C1 segment of cervical spinal cord (tissue), 14 donors: ENCODE data around the gene NABP2.
"Not testable (repeated sequence)": the region's sequence is repeated elsewhere in the genome, so short reads cannot be mapped to it uniquely, and the experiment has no call there.

Experiments used
- DNase-seq, 14 donors: peaks; one replicate each; lab custom pipeline; 2025; lab: John Stamatoyannopoulos, UW

Gene NABP2

DNA sequence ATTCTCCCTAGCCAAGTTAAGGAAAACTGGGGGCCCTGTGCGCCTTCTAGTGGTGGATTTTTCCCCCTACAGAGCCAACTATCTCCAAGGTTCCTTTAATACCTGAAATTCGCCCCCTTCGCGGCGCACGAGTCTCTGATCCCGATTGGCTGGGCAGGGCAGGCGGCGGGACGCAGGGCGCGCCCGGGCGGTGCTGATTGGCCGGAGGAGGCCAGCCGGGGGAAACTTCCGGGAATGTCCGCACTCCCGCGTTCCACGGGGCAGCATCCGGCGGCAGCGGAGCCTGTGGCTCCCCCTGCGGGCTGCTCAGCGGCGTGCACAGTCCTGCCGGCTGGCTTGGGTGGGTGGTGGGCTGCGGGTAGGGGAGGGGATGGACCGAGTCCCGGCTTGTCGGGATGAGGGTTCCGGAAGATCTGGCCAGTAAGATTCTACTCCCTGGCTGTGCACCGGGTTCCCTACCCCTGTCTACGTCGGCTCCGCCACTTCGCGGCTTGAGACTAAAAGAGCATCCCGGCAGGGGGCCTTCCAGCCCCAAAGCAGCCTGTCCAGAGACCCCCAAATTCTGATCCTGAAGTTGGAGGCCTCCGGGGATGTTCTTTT lies at the start of gene NABP2:
NABP2 (plus strand) TSS at position 241 of the 600 bp plus-strand sequence. CDS start 515 bp downstream, outside the sequence.
- peak; percentile 73 to 98 (median 95) for DNase-seq

DNA sequence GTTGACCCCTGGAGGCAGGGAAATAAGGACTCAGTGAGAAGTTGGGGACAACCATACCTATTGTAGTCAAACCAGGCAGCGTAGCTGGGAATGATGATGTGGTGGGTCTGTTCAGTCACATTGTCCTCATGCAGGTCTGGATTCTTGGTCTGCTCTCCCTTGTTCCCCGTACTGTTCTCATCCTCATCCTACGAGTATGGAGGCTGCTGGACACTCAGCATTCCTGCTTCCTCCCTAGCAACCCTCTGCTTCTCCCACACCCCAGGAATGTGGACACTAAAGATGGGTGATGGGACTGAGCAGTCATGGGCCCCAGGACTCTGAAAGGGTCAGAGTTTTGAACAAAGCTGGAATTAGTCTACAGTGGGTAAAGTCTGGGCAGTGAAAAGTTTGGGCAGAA lies 45.8 kb upstream of the NABP2 start:
- no peak for DNase-seq

GRCh38 chr12:56186957-56187356 lies 37.2 kb upstream of the NABP2 start:
- DNase-seq = no peak

- DNase-seq = no peak
Observed at GRCh38 chr12:56188131-56188777, 35.9 kb upstream of the NABP2 start.

GRCh38 chr12:56188778-56189098 lies 35.4 kb upstream of the NABP2 start:
- peak in 5 of 14 donors; percentile 24 to 45 (median 42) for DNase-seq

DNA sequence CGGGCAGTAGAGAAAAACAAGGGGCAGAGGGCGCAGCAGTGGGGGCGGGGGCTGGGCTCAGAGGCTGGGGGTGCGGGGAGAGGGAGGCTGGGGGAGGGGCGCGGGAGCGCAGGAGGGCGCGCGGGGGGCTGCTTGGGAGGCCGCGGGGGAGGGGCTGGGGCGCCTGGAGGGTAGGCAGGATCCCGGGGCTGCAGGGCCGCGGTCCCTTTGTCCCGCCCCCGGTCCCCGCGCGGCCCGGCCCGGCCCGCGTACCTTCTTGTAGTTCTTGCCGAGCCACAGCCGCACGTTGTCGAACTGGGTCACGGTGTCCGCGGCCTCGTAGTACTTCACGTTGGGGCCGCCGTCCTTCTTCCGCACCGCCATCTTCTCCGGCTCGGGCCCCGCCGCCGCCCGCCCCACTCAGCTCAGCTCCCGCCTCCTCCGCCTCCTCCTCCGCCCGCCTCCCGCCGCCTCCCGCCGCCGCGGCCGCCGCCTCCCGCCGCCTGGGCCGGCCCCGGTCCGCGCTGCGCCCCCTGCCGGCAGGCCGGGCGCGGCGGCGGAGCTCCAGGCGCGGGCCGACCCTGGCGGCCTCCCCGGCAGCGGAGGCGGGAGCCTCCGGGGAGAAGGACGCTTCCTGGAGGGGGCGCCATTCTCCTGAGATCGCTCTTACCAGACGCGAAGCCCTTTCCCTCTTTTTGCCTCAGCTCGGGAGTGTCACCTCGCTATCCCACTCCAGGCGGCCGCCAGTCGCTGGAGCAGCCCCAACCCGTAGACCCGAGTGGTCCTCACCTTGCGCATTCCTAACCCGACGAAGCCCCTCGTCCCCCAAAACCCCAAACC lies 34.8 kb upstream of the NABP2 start, which contains the start of gene SMARCC2:
SMARCC2 (minus strand) TSS at position 385 of the 819 bp plus-strand sequence; CDS start at position 363, 22 bp downstream.
- peak in 13 of 14 donors; percentile 38 to 86 (median 73) for DNase-seq

GRCh38 chr12:56189918-56190694 lies 34.0 kb upstream of the NABP2 start:
- DNase-seq = peak; percentile 21 to 82 (median 73)

- DNase-seq = peak in 1 of 14 donors; percentile 31
Observed at GRCh38 chr12:56190695-56191155, 33.4 kb upstream of the NABP2 start.

DNA sequence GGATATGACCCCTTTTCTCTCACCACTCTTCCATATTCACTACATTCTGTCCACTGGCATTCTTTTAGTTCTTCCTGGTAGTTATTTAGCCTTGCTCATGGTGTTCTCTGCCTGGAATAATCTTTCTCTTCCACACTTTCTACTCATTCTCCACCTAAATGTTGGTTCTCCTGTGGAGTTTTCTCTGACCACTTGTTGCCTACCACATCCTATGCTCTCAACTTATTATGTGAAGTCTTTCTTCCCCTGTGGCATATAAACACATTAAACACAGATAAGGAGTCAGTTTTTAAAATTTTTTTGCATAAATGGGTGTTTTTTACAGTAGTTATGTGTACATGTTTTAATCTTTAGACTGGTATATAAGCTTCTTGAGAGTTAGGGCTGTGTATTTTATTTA lies 31.6 kb upstream of the NABP2 start:
- DNase-seq = no peak

- peak in 10 of 14 donors; percentile 3 to 59 (median 10) for DNase-seq
Observed at GRCh38 chr12:56193025-56193578, 31.0 kb upstream of the NABP2 start.

GRCh38 chr12:56196818-56197550 lies 27.2 kb upstream of the NABP2 start:
- not testable (repeated sequence) for DNase-seq

DNA sequence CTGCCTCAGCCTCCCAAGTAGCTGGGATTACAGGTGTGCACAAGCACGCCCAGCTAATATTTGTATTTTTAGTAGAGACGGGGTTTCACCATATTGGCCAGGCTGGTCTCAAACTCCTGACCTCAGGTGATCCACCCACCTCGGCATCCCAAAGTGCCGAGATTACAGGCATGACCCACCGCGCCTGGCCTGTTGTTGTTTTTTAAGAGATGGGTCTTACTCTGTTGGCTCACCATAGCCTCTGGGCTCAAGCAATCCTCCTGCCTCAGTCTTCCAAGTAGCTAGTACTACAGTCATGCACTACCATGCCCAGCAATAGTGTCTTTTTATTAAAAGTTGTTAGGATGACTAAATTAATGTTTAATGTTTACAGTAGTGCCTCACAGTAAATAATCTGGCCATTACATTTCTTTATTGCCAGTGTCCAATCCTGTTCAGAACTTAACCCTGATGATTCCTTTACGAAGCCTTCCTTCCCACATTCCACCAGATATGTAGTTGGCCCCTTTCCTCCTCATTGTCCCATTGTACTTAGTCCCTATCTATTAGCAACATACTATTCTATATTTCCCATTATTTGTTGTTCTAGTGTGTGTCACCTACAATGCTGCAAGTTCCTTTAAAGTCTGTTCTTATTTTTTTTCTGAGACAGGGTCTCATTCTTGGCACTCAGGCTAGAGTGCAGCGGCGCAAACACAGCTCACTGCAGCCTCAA lies 26.1 kb upstream of the NABP2 start:
- DNase-seq = no peak

DNA sequence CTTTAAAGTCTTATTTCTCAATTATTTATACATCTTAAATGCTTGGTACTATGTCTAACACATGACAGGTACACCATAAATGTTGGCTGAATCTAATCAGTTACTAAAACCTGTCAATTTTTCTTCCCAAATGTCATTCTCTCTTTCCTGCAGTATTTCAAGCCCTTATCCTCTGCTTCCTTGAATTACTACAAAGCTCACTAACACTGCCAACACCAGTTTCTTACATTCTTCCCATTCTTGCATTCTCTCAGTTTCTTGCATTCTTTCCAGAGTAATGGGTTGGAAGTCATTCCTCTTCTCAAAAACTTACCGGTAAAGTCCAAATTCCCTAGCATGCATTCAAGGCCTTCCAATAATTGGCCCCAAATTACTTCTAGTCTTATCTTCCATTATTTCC lies 25.3 kb upstream of the NABP2 start:
- DNase-seq = no peak

- no peak for DNase-seq
Observed at GRCh38 chr12:56202366-56202765, 21.8 kb upstream of the NABP2 start.

DNA sequence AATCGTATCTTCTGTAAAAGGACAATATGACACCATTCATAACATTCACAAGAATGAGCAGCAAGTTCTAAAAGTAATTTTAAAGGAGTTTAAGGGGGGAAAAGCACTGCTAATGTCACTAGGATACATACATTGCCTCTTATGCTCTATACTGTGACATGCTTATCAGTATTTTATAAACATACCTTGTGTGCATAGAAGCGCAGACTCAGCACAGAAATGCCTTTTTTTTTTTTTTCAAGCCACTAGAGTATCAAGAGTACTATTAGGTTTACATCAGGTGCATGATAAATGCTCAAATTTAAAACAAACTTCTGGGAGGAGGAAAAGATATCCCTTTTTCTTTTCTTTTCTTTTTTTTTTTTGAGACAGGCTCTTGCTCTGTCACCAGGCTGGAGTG lies 21.3 kb upstream of the NABP2 start:
- DNase-seq = no peak

- no peak for DNase-seq
Observed at GRCh38 chr12:56204275-56204674, 19.9 kb upstream of the NABP2 start.

GRCh38 chr12:56205445-56205844 lies 18.7 kb upstream of the NABP2 start:
- no peak for DNase-seq

GRCh38 chr12:56206452-56207166 lies 17.5 kb upstream of the NABP2 start:
- DNase-seq = peak in 6 of 14 donors; percentile 5 to 29 (median 23)

GRCh38 chr12:56208006-56208405 lies 16.1 kb upstream of the NABP2 start:
- DNase-seq = no peak
